GM12878 (cell line): ENCODE results near the gene GRIK5. TPM values are rescaled to one million over a fixed set of nuclear protein-coding genes. Genes with fewer than 3 reads are reported as not detected.
A peak's percentile ranks its signal among the peaks of the same experiment; 100 is the strongest.

Experiments used
- ATAC-seq: fragments of 200-7000 bp; cut with Tn5 transposase; 3 replicates; pipeline ENCODE4 v1.9.1; 2020; ENCODE audit warnings: mild to moderate bottlenecking, moderate library complexity
- BruUV-seq: library from RNA; stranded (reverse); fragments of 400-500 nt; replicated peaks from 2 replicates; lab custom pipeline; 2021; lab: Mats Ljungman, UMichigan
- CTCF ChIA-PET: fragments of 300-600 bp; sonication (Branson Sonifier 250); formaldehyde crosslinking; extraction: SDS; loops from one replicate; lab custom pipeline; 2021; ENCODE audit warnings: inconsistent platforms; lab: Yijun Ruan, JAX
- POLR2A ChIA-PET: fragments of 350-600 bp; formaldehyde crosslinking; extraction: SDS; loops from one replicate; lab custom pipeline; 2021; ENCODE audit warnings: inconsistent platforms; lab: Charles Lee
- RAD21 ChIA-PET: fragments of 300-600 bp; sonication (Branson Sonifier 250); formaldehyde crosslinking; loops from one replicate; lab custom pipeline; 2023; ENCODE audit warnings: antibody characterized with exemption; ENCODE audit not compliant: unreplicated experiment; lab: Charles Lee
- SMC1A ChIA-PET: fragments of 300-600 bp; sonication (Branson Sonifier 250); formaldehyde crosslinking; loops from one replicate; lab custom pipeline; 2023; ENCODE audit not compliant: unreplicated experiment, uncharacterized antibody; lab: Charles Lee
- DNase-seq: peaks from one replicate; pipeline ENCODE4 v3.0.0-alpha.2; 2011; ENCODE audit warnings: low read depth, low spot score
- FAIRE-seq: peaks from 3 replicates; lab custom pipeline; 2011; peaks lifted over from hg19 to GRCh38; lab: Jason Lieb, UNC
- H2AFZ ChIP-seq: 2 replicates; pipeline ENCODE4 v1.6.0; 2011; ENCODE audit warnings: low read depth, low read length, control low read depth; ENCODE audit not compliant: control insufficient read depth
- H3K27ac ChIP-seq: 2 replicates; pipeline ENCODE4 v1.5.1; 2011; ENCODE audit warnings: control low read depth; ENCODE audit not compliant: control insufficient read depth, insufficient read depth
- H3K27me3 ChIP-seq, 2 experiments: replicated peaks in 1 of 2; 2 replicates each; pipeline versions ENCODE4 v1.6.0 to v1.6.1; 2011; ENCODE audit warnings: low read length in 1 of 2; ENCODE audit not compliant: control insufficient read depth in 2 of 2, insufficient read depth in 2 of 2
- H3K36me3 ChIP-seq, 2 experiments: 2 replicates each; pipeline ENCODE4 v1.5.1; 2011; ENCODE audit warnings: low read length in 1 of 2; ENCODE audit not compliant: control insufficient read depth in 2 of 2, insufficient read depth in 2 of 2
- H3K4me1 ChIP-seq: 2 replicates; pipeline ENCODE4 v1.6.1; 2011; ENCODE audit warnings: mild to moderate bottlenecking, low read length, moderate library complexity, mixed read lengths; ENCODE audit not compliant: control insufficient read depth, insufficient read depth
- H3K4me2 ChIP-seq: 2 replicates; pipeline ENCODE4 v1.6.0; 2011; ENCODE audit warnings: control low read depth; ENCODE audit not compliant: control insufficient read depth, insufficient read depth
- H3K4me3 ChIP-seq: fragments of 200-600 bp; sonication (generic); 2 replicates; pipeline ENCODE4 v1.5.1; 2016
- H3K79me2 ChIP-seq: 2 replicates; pipeline ENCODE4 v1.6.0; 2011; ENCODE audit warnings: low read length; ENCODE audit not compliant: control insufficient read depth, insufficient read depth
- H3K9ac ChIP-seq: 2 replicates; pipeline ENCODE4 v1.8.0; 2011; ENCODE audit warnings: low read length, control low read depth, mixed read lengths; ENCODE audit not compliant: control insufficient read depth, insufficient read depth
- H3K9me3 ChIP-seq: replicated peaks from 3 replicates; pipeline ENCODE4 v1.5.1; 2011; ENCODE audit warnings: mild to moderate bottlenecking, low read length; ENCODE audit not compliant: control insufficient read depth, insufficient read depth
- H4K20me1 ChIP-seq: 2 replicates; pipeline ENCODE4 v1.6.0; 2011; ENCODE audit not compliant: control insufficient read depth, insufficient read depth
- BMI1 ChIP-seq: fragments of 450-650 bp; IDR thresholded peaks from 2 replicates; pipeline ENCODE4 v1.6.1; 2016; ENCODE audit warnings: mild to moderate bottlenecking, moderate library complexity, borderline replicate concordance
- RB1 ChIP-seq: fragments of 450-650 bp; formaldehyde crosslinking; IDR thresholded peaks from 2 replicates; pipeline ENCODE4 v1.6.1; 2017; ENCODE audit warnings: mild to moderate bottlenecking, borderline replicate concordance
- RFX5 ChIP-seq: IDR thresholded peaks from 2 replicates; pipeline ENCODE4 v1.6.1; 2011; ENCODE audit warnings: low read depth, low read length, improper control_type of control experiment
- WRNIP1 ChIP-seq: IDR thresholded peaks from 2 replicates; pipeline ENCODE4 v1.6.1; 2011; ENCODE audit warnings: low read depth, low read length, improper control_type of control experiment, borderline replicate concordance
- ZNF592 ChIP-seq: fragments of 450-650 bp; IDR thresholded peaks from 2 replicates; pipeline ENCODE4 v1.6.1; 2017; ENCODE audit warnings: mild to moderate bottlenecking, moderate library complexity
- ZZZ3 ChIP-seq: IDR thresholded peaks from 2 replicates; pipeline ENCODE4 v1.6.1; 2011; ENCODE audit warnings: low read depth; ENCODE audit not compliant: control insufficient read depth, insufficient read length
- WGBS: methylation state at CpG from one replicate; pipeline ENCODE4 v1.1.6; 2016; ENCODE audit warnings: low lambda C conversion rate; ENCODE audit not compliant: insufficient replicate concordance, insufficient coverage; ENCODE audit errors: missing lambda C conversion rate; 5-methylcytosine and 5-hydroxymethylcytosine counted together
- in situ Hi-C: fragments of 300-500 bp; cut with MboI; formaldehyde crosslinking; loops from 9 replicates; pipeline ENCODE4 v1.14.3; 2018; ENCODE audit warnings: mixed read lengths
- intact Hi-C: fragments of 100-400 bp; cut with micrococcal nuclease; formaldehyde crosslinking; loops from one replicate; pipeline ENCODE4 v1.14.2; 2022; ENCODE audit not compliant: unreplicated experiment
- polyA plus RNA-seq, 11 experiments: library from polyadenylated mRNA; depleted of rRNA in 4 of 11; unstranded in 6 of 11; stranded (reverse) in 5 of 11; fragments of >200 nt; fragmentation: Nextera tagmentation in 4 of 11; fragmentation: Illumina TruSeq in 1 of 11; extraction: Ambion mirVana in 4 of 11; extraction: Trizol in 1 of 11; gene quantifications; 1 replicate in 1 of 11; 2 replicates in 10 of 11; pipeline versions ENCODE4 v1.2.1 to v1.2.3, GENCODE V29; 2011 to 2016; ENCODE audit warnings: inconsistent platforms in 2 of 11, missing spikeins in 2 of 11, low read depth in 1 of 11
- total RNA-seq, 4 experiments: library from RNA; depleted of rRNA in 3 of 4; stranded (reverse); fragments of >200 nt in 3 of 4; fragmentation: Illumina TruSeq in 1 of 4; extraction: Trizol in 1 of 4; gene quantifications; 2 replicates each; pipeline versions ENCODE4 v1.2.1 to v1.2.3, GENCODE V29; 2013 to 2021

Gene GRIK5
- total and polyA plus RNA-seq, 10 of the 15 experiments (the other 5 are each of a cell fraction or from before 2014, with no cell fraction given): 0.03 to 0.23 (median 0.07) TPM; not detected in 3

- no peak overlapping the region for H2AFZ ChIP-seq
- ChIA-PET CTCF (interaction anchor here (1.0 kb wide), 1 partner anchor 372 kb away, joined by 3 read pairs; no protein-coding TSS in a partner anchor), RAD21 (interaction anchor here (0.6 kb wide), 1 partner anchor 191 kb away, joined by 3 read pairs; no protein-coding TSS in a partner anchor), SMC1A (no interaction called here), POLR2A (interaction anchor here (0.6 kb wide), 1 partner anchor 165 kb away, joined by 3 read pairs; no protein-coding TSS in a partner anchor)
- H4K20me1 ChIP-seq: no peaks in the 10 kb centered on the region
- no peak overlapping the region for H3K4me3 ChIP-seq
- ATAC-seq (peak; percentile 49; the same call in 1 of the 3 replicates), DNase-seq (no peak), FAIRE-seq (no peak)
- H3K9me3 ChIP-seq: no peaks in the 10 kb centered on the region
- H3K27me3 ChIP-seq: peaks cover 15 to 17% of the 10 kb centered on the region in 2 experiments
- BruUV-seq: no TSS peak
- TF ChIP-seq ZNF592 (no peak), RB1 (no peak), ZZZ3 (no peak), RFX5 (peak; percentile 83; the same call in 1 of the 2 replicates), BMI1 (peak; percentile 84), WRNIP1 (no peak)
- H3K36me3 ChIP-seq: no peaks in the 10 kb centered on the region
- H3K9ac ChIP-seq: no peak overlapping the region
- H3K4me2 ChIP-seq: no peak overlapping the region
- intact Hi-C loops: no loop called here
- no peaks in the 10 kb centered on the region for H3K4me1 ChIP-seq
- 10% methylated on average over 9 of the region's 9 CpGs for WGBS
- H3K79me2 ChIP-seq: no peaks in the 10 kb centered on the region
- no peak overlapping the region for H3K27ac ChIP-seq
- in situ Hi-C loops: no loop called here
Measured at GRCh38 chr19:42066075-42066754, 3.8 kb downstream of the GRIK5 start.
